ENCODE results near the gene NR3C2.

DNA sequence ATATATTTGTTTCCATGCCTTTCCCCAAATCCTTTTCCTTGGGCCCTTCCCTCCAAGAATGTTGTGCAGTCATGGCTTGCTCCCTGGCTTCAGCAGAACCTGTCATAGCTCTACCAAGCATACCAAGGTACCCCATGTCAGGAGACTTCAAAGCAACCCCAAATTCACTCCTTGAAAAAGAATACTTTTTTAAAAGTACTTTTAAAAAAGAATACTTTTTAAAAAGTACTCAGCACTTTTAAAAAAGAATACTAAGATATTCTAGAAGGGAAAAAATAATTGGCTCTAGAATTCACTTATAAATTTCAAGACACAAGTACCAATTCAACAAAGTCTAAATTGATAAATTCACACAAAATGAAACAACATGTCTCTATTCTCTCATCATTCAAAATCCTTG, 76.0 kb downstream of the NR3C2 start:
- TF ChIP-seq, protein P1, sequence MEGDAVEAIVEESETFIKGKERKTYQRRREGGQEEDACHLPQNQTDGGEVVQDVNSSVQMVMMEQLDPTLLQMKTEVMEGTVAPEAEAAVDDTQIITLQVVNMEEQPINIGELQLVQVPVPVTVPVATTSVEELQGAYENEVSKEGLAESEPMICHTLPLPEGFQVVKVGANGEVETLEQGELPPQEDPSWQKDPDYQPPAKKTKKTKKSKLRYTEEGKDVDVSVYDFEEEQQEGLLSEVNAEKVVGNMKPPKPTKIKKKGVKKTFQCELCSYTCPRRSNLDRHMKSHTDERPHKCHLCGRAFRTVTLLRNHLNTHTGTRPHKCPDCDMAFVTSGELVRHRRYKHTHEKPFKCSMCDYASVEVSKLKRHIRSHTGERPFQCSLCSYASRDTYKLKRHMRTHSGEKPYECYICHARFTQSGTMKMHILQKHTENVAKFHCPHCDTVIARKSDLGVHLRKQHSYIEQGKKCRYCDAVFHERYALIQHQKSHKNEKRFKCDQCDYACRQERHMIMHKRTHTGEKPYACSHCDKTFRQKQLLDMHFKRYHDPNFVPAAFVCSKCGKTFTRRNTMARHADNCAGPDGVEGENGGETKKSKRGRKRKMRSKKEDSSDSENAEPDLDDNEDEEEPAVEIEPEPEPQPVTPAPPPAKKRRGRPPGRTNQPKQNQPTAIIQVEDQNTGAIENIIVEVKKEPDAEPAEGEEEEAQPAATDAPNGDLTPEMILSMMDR (conservative IDR thresholded peaks at IDR 0.05) = no peak
- TF ChIP-seq EZH2 (IDR thresholded peaks at IDR 0.05; ENCODE audit: low read depth) = no peak

Data from PC-9 (cell line).